Thyroid gland (tissue), 4 donors: ENCODE measurements around the gene CTSD. TPM values are rescaled to one million over a fixed set of nuclear protein-coding genes. Genes with fewer than 3 reads are reported as not detected.

Experiments
- DNase-seq, 2 donors: peaks; one replicate each; pipeline ENCODE4 v3.0.0-alpha.2; 2019
- H3K27ac ChIP-seq, 3 donors: fragments of 200-600 bp; sonication (generic); 1 replicate in 2 of 3; 2 replicates in 1 of 3; pipeline ENCODE4 v1.5.1; 2016 to 2019; ENCODE audit warnings: mild to moderate bottlenecking in 1 of 3, moderate library complexity in 1 of 3
- H3K27me3 ChIP-seq: fragments of 200-600 bp; sonication (generic); one replicate; pipeline ENCODE4 v1.5.1; 2019
- H3K36me3 ChIP-seq, 2 donors: fragments of 200-600 bp; sonication (generic); one replicate each; pipeline ENCODE4 v1.5.1; 2016 to 2019
- H3K4me1 ChIP-seq, 2 donors: fragments of 200-600 bp; sonication (generic); one replicate each; pipeline ENCODE4 v1.5.1; 2017 to 2019
- H3K4me3 ChIP-seq, 3 donors: fragments of 200-600 bp; sonication (generic); replicated peaks in 1 of 3; 1 replicate in 2 of 3; 2 replicates in 1 of 3; pipeline ENCODE4 v1.5.1; 2016; ENCODE audit warnings: mild to moderate bottlenecking in 1 of 3
- H3K9me3 ChIP-seq: fragments of 200-600 bp; sonication (generic); one replicate; pipeline ENCODE4 v1.5.1; 2017
- CTCF ChIP-seq, 6 experiments: fragments of 200-600 bp in 3 of 6; fragments of 450-650 bp in 3 of 6; sonication (generic) in 3 of 6; IDR thresholded peaks; one replicate each; pipeline ENCODE4 v1.5.1; 2016 to 2019; ENCODE audit warnings: antibody characterized with exemption in 6 of 6, mild to moderate bottlenecking in 2 of 6, inconsistent platforms in 1 of 6, moderate library complexity in 1 of 6
- POLR2A ChIP-seq, 2 donors: fragments of 450-650 bp; IDR thresholded peaks; one replicate each; pipeline ENCODE4 v1.6.1; 2017; ENCODE audit warnings: antibody characterized with exemption in 2 of 2, mild to moderate bottlenecking in 2 of 2, moderate library complexity in 1 of 2
- WGBS, 2 donors: methylation state at CpG; one replicate each; pipeline ENCODE4 v1.1.5; 2017; 5-methylcytosine and 5-hydroxymethylcytosine counted together
- intact Hi-C: fragments of 100-400 bp; cut with DNase I; formaldehyde crosslinking; loops from one replicate; pipeline ENCODE4 v1.15.1; 2023
- total RNA-seq, 4 donors: library from RNA; depleted of rRNA; stranded (reverse); fragments of >200 nt; gene quantifications; one replicate each; pipeline ENCODE4 v1.2.3, GENCODE V29; 2016

The CTSD gene
- total RNA-seq, 4 donors from 2014 or later: 363 to 577 (median 457) TPM

- Histone ChIP-seq H3K4me3 (no peak overlapping the region), H3K9me3 (no peaks in the 10 kb centered on the region), H3K27me3 (no peaks in the 10 kb centered on the region), H3K4me1 (peaks cover 0 to 22% of the 10 kb centered on the region in 2 donors), H3K27ac (no peak overlapping the region), H3K36me3 (no peaks in the 10 kb centered on the region)
- TF ChIP-seq POLR2A (IDR thresholded peaks at IDR 0.05) (no peak), CTCF (IDR thresholded peaks at IDR 0.05) (no peak)
- no peak for DNase-seq
- 80 to 88% methylated on average over 19 to 21 of the region's 22 CpGs for WGBS, 2 donors
- intact Hi-C loops: no loop called here
Measured at GRCh38 chr11:1746511-1746931, 17.2 kb downstream of the CTSD start.

- Histone ChIP-seq H3K9me3 (no peaks in the 10 kb centered on the region), H3K4me3 (no peak overlapping the region), H3K27ac (no peak overlapping the region), H3K27me3 (no peaks in the 10 kb centered on the region), H3K4me1 (peaks cover 0 to 16% of the 10 kb centered on the region in 2 donors), H3K36me3 (no peaks in the 10 kb centered on the region)
- 92 to 94% methylated on average over 14 of the region's 14 CpGs for WGBS, 2 donors
- TF ChIP-seq POLR2A (IDR thresholded peaks at IDR 0.05) (no peak), CTCF (IDR thresholded peaks at IDR 0.05) (no peak)
- DNase-seq: no peak
- intact Hi-C loops: no loop called here
Measured at GRCh38 chr11:1745701-1746320, 17.9 kb downstream of the CTSD start.

- Histone ChIP-seq H3K4me3 (no peak overlapping the region), H3K27ac (no peak overlapping the region), H3K4me1 (peaks cover 0 to 10% of the 10 kb centered on the region in 2 donors), H3K27me3 (no peaks in the 10 kb centered on the region), H3K9me3 (no peaks in the 10 kb centered on the region), H3K36me3 (no peaks in the 10 kb centered on the region)
- intact Hi-C loops: no loop called here
- no peak for DNase-seq
- WGBS, 2 donors: 79 to 81% methylated on average over 11 to 18 of the region's 18 CpGs
- TF ChIP-seq CTCF (IDR thresholded peaks at IDR 0.05): no peak
- TF ChIP-seq POLR2A (IDR thresholded peaks at IDR 0.05): no peak
Measured at GRCh38 chr11:1744891-1745700, 18.6 kb downstream of the CTSD start.

- no peak overlapping the region for H3K27ac ChIP-seq
- no peak for DNase-seq
- H3K4me3 ChIP-seq: no peak overlapping the region
- H3K36me3 ChIP-seq: no peaks in the 10 kb centered on the region
- intact Hi-C loops: no loop called here
- H3K27me3 ChIP-seq: no peaks in the 10 kb centered on the region
- peaks cover 0 to 4% of the 10 kb centered on the region in 2 donors for H3K4me1 ChIP-seq
- no peaks in the 10 kb centered on the region for H3K9me3 ChIP-seq
- TF ChIP-seq POLR2A (IDR thresholded peaks at IDR 0.05) (no peak), CTCF (IDR thresholded peaks at IDR 0.05) (no peak)
- WGBS, 2 donors: 66 to 70% methylated on average over 23 of the region's 23 CpGs
Measured at GRCh38 chr11:1744137-1744886, 19.4 kb downstream of the CTSD start.
